Endodermal cell (in vitro differentiated cells): Measurements from ENCODE around the gene GPRIN1. TPM values are rescaled to one million over a fixed set of nuclear protein-coding genes. Genes with fewer than 3 reads are reported as not detected.

Source experiments
- DNase-seq: peaks from one replicate; pipeline ENCODE4 v3.0.0-alpha.2; 2017
- H3K27ac ChIP-seq: 2 replicates; pipeline ENCODE4 v1.5.1; 2013; ENCODE audit warnings: mild to moderate bottlenecking, low read depth, low read length, moderate library complexity
- H3K27me3 ChIP-seq: 2 replicates; pipeline ENCODE4 v1.6.1; 2013; ENCODE audit warnings: mild to moderate bottlenecking, low read length, moderate library complexity; ENCODE audit not compliant: insufficient read depth, control insufficient read depth, poor library complexity, severe bottlenecking
- H3K36me3 ChIP-seq: 2 replicates; pipeline ENCODE4 v1.7.0; 2013; ENCODE audit warnings: mild to moderate bottlenecking, low read length, moderate library complexity; ENCODE audit not compliant: control insufficient read depth, insufficient read depth
- H3K4me1 ChIP-seq: one replicate; pipeline ENCODE4 v1.7.0; 2013; ENCODE audit warnings: low read length; ENCODE audit not compliant: control insufficient read depth, insufficient read depth
- H3K4me3 ChIP-seq: 2 replicates; pipeline ENCODE4 v1.5.1; 2013; ENCODE audit warnings: mild to moderate bottlenecking, low read length, moderate library complexity
- H3K9ac ChIP-seq: 2 replicates; pipeline ENCODE4 v1.6.1; 2013; ENCODE audit warnings: mild to moderate bottlenecking, low read length, moderate library complexity; ENCODE audit not compliant: poor library complexity, severe bottlenecking; ENCODE audit errors: extremely low read depth
- H3K9me3 ChIP-seq: 2 replicates; pipeline ENCODE4 v1.6.1; 2013; ENCODE audit warnings: mild to moderate bottlenecking, low read length, moderate library complexity; ENCODE audit not compliant: control insufficient read depth
- H3K27ac Mint-ChIP-seq: 2 replicates; pipeline ENCODE4 v1.8.0; 2020; ENCODE audit warnings: mixed read lengths
- H3K27me3 Mint-ChIP-seq: 2 replicates; pipeline ENCODE4 v1.8.0; 2021; ENCODE audit warnings: mild to moderate bottlenecking, mixed read lengths; ENCODE audit not compliant: insufficient read depth
- H3K36me3 Mint-ChIP-seq: 2 replicates; pipeline ENCODE4 v1.8.0; 2020; ENCODE audit warnings: low read depth, mixed read lengths
- H3K4me1 Mint-ChIP-seq: 2 replicates; pipeline ENCODE4 v1.8.0; 2020; ENCODE audit warnings: mixed read lengths
- H3K4me3 Mint-ChIP-seq: 2 replicates; pipeline ENCODE4 v1.8.0; 2020; ENCODE audit warnings: mild to moderate bottlenecking, moderate library complexity, mixed read lengths
- H3K9me3 Mint-ChIP-seq: 2 replicates; pipeline ENCODE4 v1.8.0; 2020; ENCODE audit warnings: mild to moderate bottlenecking, mixed read lengths
- WGBS, 2 experiments: methylation state at CpG; one replicate each; pipeline versions ENCODE4 v1.1.5 to v1.1.7; 2013; ENCODE audit warnings: missing lambda C conversion rate in 2 of 2, mixed read lengths in 1 of 2; ENCODE audit not compliant: insufficient coverage in 1 of 2, insufficient read length in 1 of 2; 5-methylcytosine and 5-hydroxymethylcytosine counted together
- long read RNA-seq, 4 experiments: library from polyadenylated mRNA in 2 of 4; library from RNA in 1 of 4; library from capped mRNA in 1 of 4; stranded (forward) in 3 of 4; unstranded in 1 of 4; transcript quantifications; one replicate each; pipeline ENCODE4 v2.0.0, GENCODE V29; 2020 to 2021; ENCODE audit warnings: inconsistent platforms in 1 of 4
- polyA plus RNA-seq, 2 experiments: library from polyadenylated mRNA; stranded (reverse); fragments of 50-300 nt; gene quantifications; one replicate each; pipeline ENCODE4 v1.2.3, GENCODE V29; 2013
- total RNA-seq, 2 donors: library from RNA; stranded (reverse); fragmentation: NEBNext Ultra II Directional in 1 of 2; extraction: Animal tissue kit (Norgen Biotek cat#: 25700) in 1 of 2; gene quantifications; 2 replicates in 1 of 2; 3 replicates in 1 of 2; pipeline ENCODE4 v1.2.1, GENCODE V29; 2021
- TF ChIP-seq, protein P1 (sequence below): fragments of 200-600 bp; sonication (generic); conservative IDR thresholded peaks from 2 replicates; pipeline ENCODE4 v1.5.0; 2021; ENCODE audit warnings: antibody characterized with exemption, mild to moderate bottlenecking

Gene GPRIN1
- 1 to 10 TPM; 4.5 to 4.9 TPM for total RNA-seq
- polyA plus RNA-seq (2013, experiment 1 of 2) = 10.4 TPM
- 10.0 TPM for polyA plus RNA-seq (2013, experiment 2 of 2)
- long read RNA-seq, experiment 1, full-length matches to known transcripts = 1 of 3 reads
- long read RNA-seq, experiment 1, partial matches to known transcripts = 0 of 3 reads
- long read RNA-seq, experiment 1, other reads (novel, unspliced or antisense) = 2 of 3 reads
- long read RNA-seq, experiment 2, full-length matches to known transcripts = 10 of 10 reads
- long read RNA-seq, experiment 2, partial matches to known transcripts = 0 of 10 reads
- long read RNA-seq, experiment 2, other reads (novel, unspliced or antisense) = 0 of 10 reads
- long read RNA-seq, experiment 3, full-length matches to known transcripts = 1 of 2 reads
- long read RNA-seq, experiment 3, partial matches to known transcripts = 0 of 2 reads
- long read RNA-seq, experiment 3, other reads (novel, unspliced or antisense) = 1 of 2 reads
- long read RNA-seq, experiment 4 = 0 reads

DNA sequence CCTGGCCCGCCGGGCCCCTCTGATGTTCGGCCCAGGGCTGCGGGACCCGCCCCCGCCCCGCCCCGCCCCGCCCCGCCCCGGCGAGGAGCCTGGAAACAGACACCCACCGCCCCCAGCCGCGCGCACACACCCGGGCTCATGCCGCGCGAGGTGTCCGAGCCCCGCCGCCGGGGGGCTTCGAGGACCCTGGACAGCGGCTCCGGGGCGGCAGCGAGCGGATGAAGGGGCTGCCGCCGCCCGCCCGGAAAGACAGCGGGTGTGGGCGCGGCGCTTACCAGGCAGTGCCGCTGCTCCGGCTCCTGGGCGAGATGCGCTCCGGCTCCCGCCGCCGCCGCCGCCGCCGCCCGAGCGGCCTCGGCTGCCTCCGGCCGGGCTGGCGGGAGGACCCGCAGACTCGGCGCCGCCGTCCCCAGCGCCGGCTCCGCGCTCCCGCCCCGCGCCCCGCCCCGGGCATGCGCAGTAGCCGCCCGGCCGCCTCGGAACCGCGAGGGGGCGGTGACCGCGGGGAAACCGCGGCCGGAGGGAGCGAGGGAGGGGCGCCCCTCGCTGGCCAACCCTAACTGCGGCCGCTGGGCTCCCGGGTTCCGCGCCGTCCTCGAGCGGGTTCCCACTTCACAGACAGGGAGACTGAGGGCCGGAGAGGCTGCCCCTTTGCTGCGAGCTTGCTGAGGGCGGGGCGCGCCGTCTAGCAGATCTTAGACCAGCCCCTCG, at the start of gene GPRIN1:
TSS of gene GPRIN1 (minus strand) at position 433 of the 711 bp plus-strand sequence. CDS start 10,322 bp downstream, outside the sequence.
- Histone ChIP-seq H3K4me1 (peaks cover 8% of the 10 kb centered on the region), H3K36me3 (no peaks in the 10 kb centered on the region), H3K9me3 (no peaks in the 10 kb centered on the region), H3K27ac (no peak within 1 kb of the TSS), H3K4me3 (peak within 1 kb of the TSS; percentile 76), H3K27me3 (peaks cover 16% of the 10 kb centered on the region), H3K9ac (no peak within 1 kb of the TSS)
- peak; percentile 91 for DNase-seq
- TF ChIP-seq, protein P1, sequence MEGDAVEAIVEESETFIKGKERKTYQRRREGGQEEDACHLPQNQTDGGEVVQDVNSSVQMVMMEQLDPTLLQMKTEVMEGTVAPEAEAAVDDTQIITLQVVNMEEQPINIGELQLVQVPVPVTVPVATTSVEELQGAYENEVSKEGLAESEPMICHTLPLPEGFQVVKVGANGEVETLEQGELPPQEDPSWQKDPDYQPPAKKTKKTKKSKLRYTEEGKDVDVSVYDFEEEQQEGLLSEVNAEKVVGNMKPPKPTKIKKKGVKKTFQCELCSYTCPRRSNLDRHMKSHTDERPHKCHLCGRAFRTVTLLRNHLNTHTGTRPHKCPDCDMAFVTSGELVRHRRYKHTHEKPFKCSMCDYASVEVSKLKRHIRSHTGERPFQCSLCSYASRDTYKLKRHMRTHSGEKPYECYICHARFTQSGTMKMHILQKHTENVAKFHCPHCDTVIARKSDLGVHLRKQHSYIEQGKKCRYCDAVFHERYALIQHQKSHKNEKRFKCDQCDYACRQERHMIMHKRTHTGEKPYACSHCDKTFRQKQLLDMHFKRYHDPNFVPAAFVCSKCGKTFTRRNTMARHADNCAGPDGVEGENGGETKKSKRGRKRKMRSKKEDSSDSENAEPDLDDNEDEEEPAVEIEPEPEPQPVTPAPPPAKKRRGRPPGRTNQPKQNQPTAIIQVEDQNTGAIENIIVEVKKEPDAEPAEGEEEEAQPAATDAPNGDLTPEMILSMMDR = peak; percentile 58
- H3K9me3 Mint-ChIP-seq = no peaks in the 10 kb centered on the region
- H3K4me1 Mint-ChIP-seq = peaks cover 12% of the 10 kb centered on the region
- peak within 1 kb of the TSS; percentile 69 for H3K4me3 Mint-ChIP-seq
- H3K36me3 Mint-ChIP-seq = no peaks in the 10 kb centered on the region
- WGBS, 2 experiments = 0% methylated on average over 19 to 101 of the region's 101 CpGs
- peak within 1 kb of the TSS; percentile 59 for H3K27ac Mint-ChIP-seq
- peaks cover 45% of the 10 kb centered on the region for H3K27me3 Mint-ChIP-seq

DNA sequence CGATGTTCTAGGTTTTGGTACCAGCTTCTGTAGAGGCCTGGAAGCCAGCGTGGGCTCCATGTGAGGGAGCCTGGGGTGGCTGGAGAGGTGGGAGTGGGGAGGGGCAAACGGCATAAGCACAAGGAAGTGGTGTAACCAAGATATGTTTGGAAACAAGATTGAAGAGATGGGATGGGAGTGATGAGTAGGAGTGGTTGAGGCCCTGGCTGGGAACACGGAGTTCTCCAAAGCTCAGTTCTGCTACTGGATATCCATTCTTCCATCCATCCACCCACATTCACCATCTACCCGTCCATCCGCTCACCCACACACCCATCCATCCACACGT, 49.5 kb upstream of the GPRIN1 start:
- Histone ChIP-seq H3K4me1 (no peaks in the 10 kb centered on the region), H3K36me3 (peaks cover 5% of the 10 kb centered on the region), H3K9ac (no peak overlapping the region), H3K9me3 (no peaks in the 10 kb centered on the region), H3K27me3 (no peaks in the 10 kb centered on the region), H3K27ac (no peak overlapping the region), H3K4me3 (no peak overlapping the region)
- Mint-ChIP-seq H3K27me3 (no peaks in the 10 kb centered on the region), H3K4me1 (no peaks in the 10 kb centered on the region), H3K27ac (no peak overlapping the region), H3K4me3 (no peak overlapping the region), H3K9me3 (no peaks in the 10 kb centered on the region), H3K36me3 (peaks cover 9% of the 10 kb centered on the region)
- DNase-seq = no peak
- TF ChIP-seq, protein P1 = no peak
- whole genome bisulfite sequencing, 2 experiments = 86 to 100% methylated on average over 1 to 7 of the region's 7 CpGs

- WGBS, 2 experiments = 89 to 100% methylated on average over 9 to 11 of the region's 11 CpGs
- H3K36me3 Mint-ChIP-seq = peaks cover 9% of the 10 kb centered on the region
- no peak overlapping the region for H3K27ac Mint-ChIP-seq
- H3K4me3 Mint-ChIP-seq = no peak overlapping the region
- no peaks in the 10 kb centered on the region for H3K9me3 ChIP-seq
- TF ChIP-seq, protein P1 = no peak
- no peaks in the 10 kb centered on the region for H3K4me1 ChIP-seq
- H3K27me3 Mint-ChIP-seq = no peaks in the 10 kb centered on the region
- H3K27ac ChIP-seq = no peak overlapping the region
- no peak overlapping the region for H3K4me3 ChIP-seq
- DNase-seq = no peak
- no peaks in the 10 kb centered on the region for H3K4me1 Mint-ChIP-seq
- no peaks in the 10 kb centered on the region for H3K9me3 Mint-ChIP-seq
- peaks cover 5% of the 10 kb centered on the region for H3K36me3 ChIP-seq
- no peaks in the 10 kb centered on the region for H3K27me3 ChIP-seq
- no peak overlapping the region for H3K9ac ChIP-seq
Measured at GRCh38 chr5:176658817-176659511, 49.0 kb upstream of the GPRIN1 start.
